Measurements from ENCODE around the gene MTRFR. TPM values are rescaled to one million over a fixed set of nuclear protein-coding genes. Genes with fewer than 3 reads are reported as not detected.

Gene MTRFR
- polyA plus RNA-seq (2012; ENCODE audit: insufficient read length, low read depth): 26.4 TPM

DNA sequence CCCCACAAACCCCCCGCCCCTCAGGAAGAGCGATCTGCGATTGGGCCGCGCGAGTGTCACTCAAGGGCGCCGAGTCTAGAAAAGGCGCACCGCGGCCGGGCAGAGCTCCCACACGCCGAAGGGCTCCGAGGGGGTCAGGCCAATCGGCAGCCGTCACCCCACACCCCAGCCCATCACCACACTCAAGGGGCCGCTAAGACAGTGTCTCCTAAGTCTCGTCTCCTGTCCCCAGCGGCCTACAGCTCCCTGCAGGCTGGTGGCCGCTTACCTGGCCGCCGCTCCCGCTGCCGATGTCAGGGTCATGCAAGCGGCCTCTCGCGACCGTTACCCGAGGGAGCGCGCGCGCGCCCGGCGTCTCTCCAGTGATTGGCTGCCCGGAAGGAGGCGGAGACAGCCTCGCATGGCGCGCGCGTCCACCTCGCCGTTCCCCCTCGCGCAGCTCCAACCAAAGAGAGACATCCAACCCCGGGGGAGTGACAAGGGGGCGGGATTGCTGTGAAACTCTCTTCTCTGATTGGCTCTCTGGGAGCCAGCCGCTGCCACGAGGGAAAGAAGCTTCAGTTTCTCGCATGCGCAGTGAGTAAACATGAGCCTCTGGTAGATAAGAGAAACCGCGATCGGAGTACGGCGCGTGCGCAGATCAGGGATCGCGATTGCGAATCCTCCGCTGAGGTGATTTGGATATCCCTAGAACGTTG, at the start of gene MTRFR, which contains the start of gene MPHOSPH9:
TSS of gene MTRFR (plus strand) at position 630 of the 698 bp plus-strand sequence. CDS start 20,239 bp downstream, outside the sequence.
TSS of gene MPHOSPH9 (minus strand) at position 335 of the 698 bp plus-strand sequence. CDS start 2,777 bp downstream, outside the sequence.
- peak; percentile 93 for TF ChIP-seq TAF1 (IDR thresholded peaks at IDR 0.05; ENCODE audit: borderline replicate concordance, insufficient read depth, low read length)
- TF ChIP-seq, protein P1, sequence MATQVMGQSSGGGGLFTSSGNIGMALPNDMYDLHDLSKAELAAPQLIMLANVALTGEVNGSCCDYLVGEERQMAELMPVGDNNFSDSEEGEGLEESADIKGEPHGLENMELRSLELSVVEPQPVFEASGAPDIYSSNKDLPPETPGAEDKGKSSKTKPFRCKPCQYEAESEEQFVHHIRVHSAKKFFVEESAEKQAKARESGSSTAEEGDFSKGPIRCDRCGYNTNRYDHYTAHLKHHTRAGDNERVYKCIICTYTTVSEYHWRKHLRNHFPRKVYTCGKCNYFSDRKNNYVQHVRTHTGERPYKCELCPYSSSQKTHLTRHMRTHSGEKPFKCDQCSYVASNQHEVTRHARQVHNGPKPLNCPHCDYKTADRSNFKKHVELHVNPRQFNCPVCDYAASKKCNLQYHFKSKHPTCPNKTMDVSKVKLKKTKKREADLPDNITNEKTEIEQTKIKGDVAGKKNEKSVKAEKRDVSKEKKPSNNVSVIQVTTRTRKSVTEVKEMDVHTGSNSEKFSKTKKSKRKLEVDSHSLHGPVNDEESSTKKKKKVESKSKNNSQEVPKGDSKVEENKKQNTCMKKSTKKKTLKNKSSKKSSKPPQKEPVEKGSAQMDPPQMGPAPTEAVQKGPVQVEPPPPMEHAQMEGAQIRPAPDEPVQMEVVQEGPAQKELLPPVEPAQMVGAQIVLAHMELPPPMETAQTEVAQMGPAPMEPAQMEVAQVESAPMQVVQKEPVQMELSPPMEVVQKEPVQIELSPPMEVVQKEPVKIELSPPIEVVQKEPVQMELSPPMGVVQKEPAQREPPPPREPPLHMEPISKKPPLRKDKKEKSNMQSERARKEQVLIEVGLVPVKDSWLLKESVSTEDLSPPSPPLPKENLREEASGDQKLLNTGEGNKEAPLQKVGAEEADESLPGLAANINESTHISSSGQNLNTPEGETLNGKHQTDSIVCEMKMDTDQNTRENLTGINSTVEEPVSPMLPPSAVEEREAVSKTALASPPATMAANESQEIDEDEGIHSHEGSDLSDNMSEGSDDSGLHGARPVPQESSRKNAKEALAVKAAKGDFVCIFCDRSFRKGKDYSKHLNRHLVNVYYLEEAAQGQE (IDR thresholded peaks at IDR 0.05; ENCODE audit: insufficient read depth in 1 of 2, low read depth in 2 of 2, low read length in 2 of 2): peak; percentile 17 to 67; a peak in 3 of 4 replicates
- peak; percentile 80; the same call in 1 of the 2 replicates for TF ChIP-seq SIN3A (IDR thresholded peaks at IDR 0.05; ENCODE audit: borderline replicate concordance, insufficient read depth, low read length)
- TF ChIP-seq POLR2AphosphoS5 (IDR thresholded peaks at IDR 0.05; ENCODE audit: low read depth, low read length): peak; percentile 98
- peak; percentile 77 for TF ChIP-seq FOXP2 (optimal IDR thresholded peaks at IDR 0.05; ENCODE audit: borderline replicate concordance, extremely low read depth, extremely low read length, insufficient read depth)

- TF ChIP-seq SIN3A (IDR thresholded peaks at IDR 0.05; ENCODE audit: borderline replicate concordance, insufficient read depth, low read length) (no peak), TAF1 (IDR thresholded peaks at IDR 0.05; ENCODE audit: borderline replicate concordance, insufficient read depth, low read length) (no peak)
- TF ChIP-seq, protein P1 (IDR thresholded peaks at IDR 0.05; ENCODE audit: insufficient read depth in 1 of 2, low read depth in 2 of 2, low read length in 2 of 2): no peak
These were observed 45.6 kb upstream of the MTRFR start for GRCh38 chr12:123187637-123188036.

GRCh38 chr12:123199936-123200335, 33.3 kb upstream of the MTRFR start:
- TF ChIP-seq, protein P1 (IDR thresholded peaks at IDR 0.05; ENCODE audit: insufficient read depth in 1 of 2, low read depth in 2 of 2, low read length in 2 of 2): no peak
- TF ChIP-seq FOXP2 (optimal IDR thresholded peaks at IDR 0.05; ENCODE audit: borderline replicate concordance, extremely low read depth, extremely low read length, insufficient read depth): no peak
- TF ChIP-seq TAF1 (IDR thresholded peaks at IDR 0.05; ENCODE audit: borderline replicate concordance, insufficient read depth, low read length): no peak

GRCh38 chr12:123200414-123200813, 32.8 kb upstream of the MTRFR start:
- TF ChIP-seq TAF1 (IDR thresholded peaks at IDR 0.05; ENCODE audit: borderline replicate concordance, insufficient read depth, low read length): no peak
- TF ChIP-seq, protein P1 (IDR thresholded peaks at IDR 0.05; ENCODE audit: insufficient read depth in 1 of 2, low read depth in 2 of 2, low read length in 2 of 2): no peak
- TF ChIP-seq FOXP2 (optimal IDR thresholded peaks at IDR 0.05; ENCODE audit: borderline replicate concordance, extremely low read depth, extremely low read length, insufficient read depth): no peak
- no peak for TF ChIP-seq POLR2AphosphoS5 (IDR thresholded peaks at IDR 0.05; ENCODE audit: low read depth, low read length)
- TF ChIP-seq SIN3A (IDR thresholded peaks at IDR 0.05; ENCODE audit: borderline replicate concordance, insufficient read depth, low read length): no peak

Measured in PFSK-1 (cell line).